Muscle layer of duodenum (tissue), 2 donors: ENCODE measurements around the gene TTYH2.

ENCODE experiments used
- H3K27ac ChIP-seq: one replicate; pipeline ENCODE4 v1.7.0; 2013; ENCODE audit warnings: mild to moderate bottlenecking, low read length
- H3K27me3 ChIP-seq: one replicate; pipeline ENCODE4 v1.7.0; 2013; ENCODE audit warnings: low read depth, mild to moderate bottlenecking, control low read depth, low read length
- H3K36me3 ChIP-seq, 2 donors: one replicate each; pipeline ENCODE4 v1.7.0; 2013; ENCODE audit warnings: low read length in 2 of 2, control low read depth in 1 of 2, mild to moderate bottlenecking in 1 of 2; ENCODE audit not compliant: insufficient read depth in 2 of 2, control insufficient read depth in 1 of 2
- H3K4me1 ChIP-seq, 2 donors: one replicate each; pipeline ENCODE4 v1.7.0; 2013; ENCODE audit warnings: low read length in 2 of 2, mild to moderate bottlenecking in 2 of 2, control low read depth in 1 of 2, moderate library complexity in 1 of 2; ENCODE audit not compliant: insufficient read depth in 2 of 2, control insufficient read depth in 1 of 2
- H3K4me3 ChIP-seq, 2 donors: one replicate each; pipeline ENCODE4 v1.7.0; 2013; ENCODE audit warnings: low read length in 2 of 2, low read depth in 1 of 2, mild to moderate bottlenecking in 1 of 2
- H3K9me3 ChIP-seq, 2 donors: one replicate each; pipeline ENCODE4 v1.7.0; 2013; ENCODE audit warnings: low read length in 2 of 2, control low read depth in 1 of 2, mild to moderate bottlenecking in 1 of 2; ENCODE audit not compliant: control insufficient read depth in 1 of 2
- donor health status: healthy.

The TTYH2 gene

DNA sequence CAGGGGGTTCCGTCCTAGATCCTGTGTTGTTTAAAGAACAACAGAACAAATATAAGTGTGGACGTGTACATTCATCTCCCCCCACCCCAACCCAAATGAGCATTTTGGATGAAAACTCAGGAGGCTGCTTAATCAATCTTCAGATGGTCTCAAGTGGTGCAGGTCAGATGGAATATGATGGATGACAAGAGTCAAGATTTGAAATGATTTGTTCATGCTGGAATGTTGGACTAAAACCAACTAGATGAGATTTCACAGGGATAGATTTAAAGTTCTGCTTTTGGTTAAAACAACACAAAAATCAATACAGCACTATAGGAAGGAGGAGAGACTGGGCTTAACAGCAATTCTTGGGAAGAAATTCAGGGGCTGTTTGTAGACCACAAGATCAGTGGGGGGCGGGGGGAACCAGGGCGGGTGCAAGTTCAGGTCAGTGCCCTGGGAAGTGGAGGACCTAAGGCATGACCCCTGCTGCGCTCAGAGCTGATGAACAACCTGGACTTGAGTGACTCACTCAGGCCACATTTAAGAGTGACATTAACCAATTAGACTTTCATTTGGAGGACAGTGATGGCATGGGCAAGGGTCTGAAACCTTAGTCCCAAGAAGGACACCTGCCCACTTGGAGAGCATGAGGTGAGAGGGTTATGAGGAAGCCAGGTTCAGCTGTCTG is 15.1 kb downstream of the TTYH2 start:
- H3K27ac ChIP-seq: no peak overlapping the region
- H3K9me3 ChIP-seq: no peaks in the 10 kb centered on the region
- peaks cover 0 to 12% of the 10 kb centered on the region in 2 donors for H3K36me3 ChIP-seq
- H3K27me3 ChIP-seq: no peaks in the 10 kb centered on the region
- H3K4me1 ChIP-seq: no peaks in the 10 kb centered on the region
- H3K4me3 ChIP-seq: no peak overlapping the region

DNA sequence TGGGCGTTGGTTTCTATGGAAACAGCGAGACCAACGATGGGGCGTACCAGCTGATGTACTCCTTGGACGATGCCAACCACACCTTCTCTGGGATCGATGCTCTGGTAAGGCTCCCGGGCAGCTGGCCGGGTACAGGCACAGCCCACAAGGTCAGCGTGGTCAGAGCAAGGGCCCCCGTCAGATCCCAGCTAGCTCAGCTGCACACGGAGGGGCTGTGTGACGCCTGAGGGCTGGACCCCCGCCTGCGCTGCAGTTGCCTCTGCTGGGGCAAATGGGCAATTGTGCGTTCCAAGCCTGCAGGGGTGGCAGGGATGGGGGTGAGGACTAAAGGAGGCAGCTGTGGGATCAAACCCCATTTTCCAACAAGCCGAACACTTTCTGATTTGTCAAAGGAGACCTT is 17.5 kb downstream of the TTYH2 start:
- Histone ChIP-seq H3K27ac (no peak overlapping the region), H3K36me3 (peaks cover 0 to 8% of the 10 kb centered on the region in 2 donors), H3K9me3 (no peaks in the 10 kb centered on the region), H3K27me3 (no peaks in the 10 kb centered on the region), H3K4me1 (peaks cover 0 to 3% of the 10 kb centered on the region in 2 donors), H3K4me3 (no peak overlapping the region)

DNA sequence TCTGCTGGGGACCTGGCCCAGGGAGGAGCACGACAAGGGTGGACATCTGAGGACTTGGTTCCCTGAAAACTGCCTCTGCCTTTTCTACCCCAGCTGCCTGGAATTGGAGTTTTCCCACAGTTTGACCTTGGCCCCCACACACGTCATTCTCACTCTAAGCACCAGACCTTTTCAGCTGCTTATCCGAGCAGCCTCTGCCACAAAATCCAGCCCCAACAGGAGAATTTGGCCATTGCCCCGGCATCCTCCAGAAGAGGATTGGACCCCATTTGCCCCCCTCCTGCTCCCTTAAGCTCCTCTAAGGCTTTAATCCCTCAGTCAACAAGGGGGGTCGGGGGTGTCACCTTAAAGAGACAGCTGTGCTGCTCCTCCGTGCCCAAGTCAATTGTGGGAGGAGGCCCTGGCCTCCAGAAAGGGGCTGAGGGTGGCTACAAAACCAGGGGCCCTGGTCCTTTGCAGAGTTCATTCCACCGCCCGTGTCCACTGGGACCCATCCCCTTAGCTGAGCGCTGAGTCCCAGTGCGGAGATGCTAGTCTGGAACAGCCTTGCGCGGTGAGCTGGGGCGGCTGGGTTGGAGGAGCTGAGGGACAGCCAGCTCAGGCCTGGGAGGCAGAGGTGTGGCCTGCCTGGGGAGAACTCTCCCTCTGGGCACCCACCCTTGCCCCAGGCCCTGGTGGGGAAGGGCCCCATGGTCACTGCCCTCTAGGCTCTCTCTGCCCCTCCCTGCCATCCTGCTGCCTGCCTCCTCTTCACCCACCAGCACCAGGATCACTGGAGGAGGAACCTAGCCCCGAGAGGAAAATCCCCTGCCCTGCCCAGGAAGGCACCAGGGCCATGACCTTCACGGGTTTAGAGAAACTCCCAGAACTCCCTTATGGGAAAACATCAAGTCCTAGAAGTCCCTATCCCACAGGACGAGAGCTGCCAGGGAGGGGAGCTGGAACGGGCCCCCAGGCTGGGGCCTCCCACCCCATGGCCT is 18.8 kb downstream of the TTYH2 start:
- Histone ChIP-seq H3K4me1 (peaks cover 0 to 7% of the 10 kb centered on the region in 2 donors), H3K36me3 (peaks cover 0 to 8% of the 10 kb centered on the region in 2 donors), H3K4me3 (no peak overlapping the region), H3K9me3 (no peaks in the 10 kb centered on the region), H3K27ac (no peak overlapping the region), H3K27me3 (no peaks in the 10 kb centered on the region)

DNA sequence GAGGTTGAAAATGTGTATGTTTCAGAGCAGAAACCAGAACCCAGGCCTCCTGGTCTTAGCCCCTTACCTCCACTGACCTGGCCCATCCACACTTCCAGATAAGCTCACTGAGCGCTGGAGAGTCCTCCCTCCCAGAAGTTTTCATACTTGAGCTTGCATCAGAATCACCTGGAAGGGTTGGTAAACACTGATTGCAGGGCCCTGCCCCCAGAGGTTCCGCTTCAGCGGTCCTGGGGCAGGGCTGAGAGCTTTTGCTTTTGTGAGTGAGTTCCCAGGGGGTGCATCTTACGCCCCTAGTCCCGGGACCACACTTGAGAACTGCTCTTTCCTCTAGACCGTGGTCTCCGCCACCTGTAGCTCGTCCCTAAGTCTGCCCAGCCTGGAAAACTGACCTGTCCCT is 20.6 kb downstream of the TTYH2 start:
- Histone ChIP-seq H3K9me3 (no peaks in the 10 kb centered on the region), H3K4me3 (no peak overlapping the region), H3K36me3 (peaks cover 0 to 8% of the 10 kb centered on the region in 2 donors), H3K27ac (no peak overlapping the region), H3K27me3 (no peaks in the 10 kb centered on the region), H3K4me1 (peaks cover 0 to 7% of the 10 kb centered on the region in 2 donors)

DNA sequence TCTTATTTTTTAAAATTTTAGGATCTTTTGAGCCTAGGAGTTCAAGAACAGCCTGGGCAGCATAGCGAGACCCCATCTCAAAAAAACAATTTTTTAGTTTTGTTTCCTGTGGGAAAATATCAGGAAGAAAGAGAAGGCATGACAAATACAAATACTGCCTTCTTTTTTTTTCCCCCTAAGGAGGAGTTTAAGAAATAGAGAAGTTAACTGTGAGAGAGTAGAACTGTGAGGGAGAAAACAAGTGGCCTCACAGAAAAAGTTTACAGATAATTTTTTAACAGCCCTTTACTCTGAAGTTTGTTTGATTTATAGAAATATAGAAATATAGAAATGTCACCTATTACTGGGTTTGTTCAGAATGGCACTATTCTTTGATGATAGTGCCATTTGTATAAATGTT is 21.1 kb downstream of the TTYH2 start:
- Histone ChIP-seq H3K4me3 (no peak overlapping the region), H3K36me3 (peaks cover 0 to 8% of the 10 kb centered on the region in 2 donors), H3K4me1 (peaks cover 0 to 7% of the 10 kb centered on the region in 2 donors), H3K27ac (peak overlapping the region; percentile 65), H3K27me3 (no peaks in the 10 kb centered on the region), H3K9me3 (no peaks in the 10 kb centered on the region)

DNA sequence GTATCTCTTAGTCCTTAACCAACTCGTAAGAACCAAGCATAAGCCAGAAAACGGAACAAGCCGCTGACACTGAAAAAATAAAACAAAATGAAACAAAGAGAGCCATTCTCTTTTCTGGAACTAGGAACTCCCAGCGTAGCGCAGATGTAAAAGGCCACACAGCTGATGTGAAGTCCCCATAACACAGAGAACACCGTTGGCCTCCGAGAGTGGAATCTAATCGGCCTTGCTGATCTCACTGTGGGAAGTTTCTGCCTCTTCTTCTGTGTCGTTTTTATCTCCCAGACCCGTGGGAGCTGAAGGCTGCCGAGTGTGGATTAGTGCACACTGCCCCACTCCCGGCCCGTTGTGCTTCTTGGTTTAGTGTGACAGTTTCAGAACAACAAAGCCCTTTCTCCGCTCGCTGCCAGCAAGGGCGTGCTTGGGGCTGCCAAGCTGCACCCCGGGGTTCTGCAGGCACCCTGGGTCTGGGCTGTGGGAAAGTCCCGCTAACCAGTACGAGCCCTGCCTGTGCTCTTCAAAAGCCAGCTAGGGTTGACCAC is 21.7 kb downstream of the TTYH2 start:
- Histone ChIP-seq H3K36me3 (peaks cover 0 to 8% of the 10 kb centered on the region in 2 donors), H3K9me3 (no peaks in the 10 kb centered on the region), H3K27ac (peak overlapping the region; percentile 65), H3K4me3 (no peak overlapping the region), H3K27me3 (no peaks in the 10 kb centered on the region), H3K4me1 (peaks cover 0 to 7% of the 10 kb centered on the region in 2 donors)

DNA sequence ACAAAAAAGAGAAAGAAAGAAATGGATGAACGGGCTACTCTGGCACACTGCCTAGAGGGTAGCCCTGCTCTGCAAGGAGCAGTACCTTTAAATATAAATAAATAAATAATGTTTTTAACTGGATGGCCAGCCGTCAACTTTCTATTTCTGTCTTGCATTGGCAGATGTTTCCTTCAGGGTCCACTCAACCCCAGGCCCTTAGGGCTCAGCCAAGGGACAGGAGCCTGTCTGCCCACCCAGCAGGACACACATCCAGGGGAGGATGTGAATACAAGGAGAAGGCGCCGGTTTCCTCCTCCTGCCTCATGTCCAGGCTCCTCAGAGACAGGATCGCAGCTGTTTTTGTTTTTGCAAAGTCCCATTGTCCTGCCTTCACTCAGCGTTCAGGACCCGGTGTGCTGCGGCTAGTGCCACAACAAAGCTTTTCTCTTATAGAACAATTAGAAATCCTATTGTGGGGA is 22.6 kb downstream of the TTYH2 start:
- no peak overlapping the region for H3K27ac ChIP-seq
- H3K9me3 ChIP-seq: no peaks in the 10 kb centered on the region
- H3K4me3 ChIP-seq: no peak overlapping the region
- peaks cover 0 to 3% of the 10 kb centered on the region in 2 donors for H3K36me3 ChIP-seq
- H3K4me1 ChIP-seq: peaks cover 0 to 7% of the 10 kb centered on the region in 2 donors
- H3K27me3 ChIP-seq: no peaks in the 10 kb centered on the region

DNA sequence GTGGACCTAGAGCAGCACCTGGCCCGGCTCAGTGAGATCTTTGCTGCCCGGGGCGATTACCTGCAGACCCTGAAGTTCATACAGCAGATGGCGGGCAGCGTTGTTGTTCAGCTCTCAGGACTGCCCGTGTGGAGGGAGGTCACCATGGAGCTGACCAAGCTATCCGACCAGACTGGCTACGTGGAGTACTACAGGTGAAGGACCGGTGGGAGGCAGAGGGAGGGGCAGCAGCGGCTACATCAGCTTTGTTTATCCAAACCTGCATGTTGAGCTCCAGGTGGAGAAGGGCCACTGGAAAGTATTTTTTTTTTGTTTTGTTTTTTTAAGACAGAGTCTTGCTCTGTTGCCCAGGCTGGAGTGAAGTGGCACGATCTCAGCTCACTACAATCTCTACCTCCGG is 23.9 kb downstream of the TTYH2 start:
- H3K4me1 ChIP-seq: peaks cover 4 to 14% of the 10 kb centered on the region in 2 donors
- H3K27me3 ChIP-seq: no peaks in the 10 kb centered on the region
- no peak overlapping the region for H3K27ac ChIP-seq
- H3K36me3 ChIP-seq: no peaks in the 10 kb centered on the region
- no peak overlapping the region for H3K4me3 ChIP-seq
- H3K9me3 ChIP-seq: no peaks in the 10 kb centered on the region

DNA sequence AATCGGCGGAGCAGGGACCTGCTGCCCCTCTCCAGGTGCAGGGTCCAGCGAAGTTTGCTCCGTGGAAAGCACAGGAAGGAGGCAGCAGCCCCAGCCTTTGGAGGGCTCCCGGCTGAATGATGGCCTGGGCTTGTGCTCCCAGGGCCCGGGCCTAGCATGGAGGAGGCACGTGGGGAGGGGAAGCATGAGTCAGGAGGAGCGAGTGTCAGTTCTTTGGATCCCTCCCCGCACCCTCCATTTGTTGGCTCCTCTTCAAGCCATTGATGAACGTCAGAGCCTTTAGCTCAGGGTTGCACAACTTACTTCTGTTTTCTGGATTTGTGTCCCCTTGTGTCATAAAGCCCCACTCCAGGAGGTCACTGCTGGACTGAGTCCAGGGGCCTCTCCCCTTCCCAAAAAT is 25.8 kb downstream of the TTYH2 start:
- H3K27ac ChIP-seq: no peak overlapping the region
- no peaks in the 10 kb centered on the region for H3K9me3 ChIP-seq
- no peak overlapping the region for H3K4me3 ChIP-seq
- H3K27me3 ChIP-seq: no peaks in the 10 kb centered on the region
- no peaks in the 10 kb centered on the region for H3K36me3 ChIP-seq
- peaks cover 4 to 14% of the 10 kb centered on the region in 2 donors for H3K4me1 ChIP-seq

DNA sequence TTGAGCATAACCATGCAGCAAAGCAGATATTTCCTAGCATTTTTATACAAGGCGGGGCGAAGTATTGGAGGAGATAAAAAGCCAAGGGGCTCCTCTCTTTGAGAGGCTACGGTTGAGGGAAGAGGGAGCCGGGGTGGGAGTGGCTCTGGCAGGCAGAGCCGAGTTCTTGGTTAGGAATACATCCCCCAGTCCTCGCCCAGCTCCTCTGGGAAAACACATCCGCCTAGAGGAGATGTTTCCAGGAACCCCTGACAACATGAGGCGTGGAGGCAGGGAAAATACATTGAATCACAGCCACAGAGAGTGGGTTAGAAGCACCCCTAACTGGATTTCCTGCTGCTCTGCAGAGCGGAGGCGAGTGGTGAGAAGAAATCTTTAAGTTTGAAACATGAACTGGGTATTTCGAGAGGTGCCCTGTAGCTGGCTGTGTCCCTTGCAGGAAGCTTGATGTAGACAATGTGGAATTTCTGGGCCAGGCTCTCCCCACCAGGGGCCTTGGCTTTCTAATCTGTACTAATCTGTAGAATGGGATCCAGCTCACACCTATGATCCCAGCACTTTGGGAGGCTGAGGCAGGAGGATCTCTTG is 27.3 kb downstream of the TTYH2 start:
- Histone ChIP-seq H3K4me3 (no peak overlapping the region), H3K27me3 (no peaks in the 10 kb centered on the region), H3K9me3 (no peaks in the 10 kb centered on the region), H3K36me3 (no peaks in the 10 kb centered on the region), H3K27ac (peak overlapping the region; percentile 23), H3K4me1 (peaks cover 4 to 19% of the 10 kb centered on the region in 2 donors)

DNA sequence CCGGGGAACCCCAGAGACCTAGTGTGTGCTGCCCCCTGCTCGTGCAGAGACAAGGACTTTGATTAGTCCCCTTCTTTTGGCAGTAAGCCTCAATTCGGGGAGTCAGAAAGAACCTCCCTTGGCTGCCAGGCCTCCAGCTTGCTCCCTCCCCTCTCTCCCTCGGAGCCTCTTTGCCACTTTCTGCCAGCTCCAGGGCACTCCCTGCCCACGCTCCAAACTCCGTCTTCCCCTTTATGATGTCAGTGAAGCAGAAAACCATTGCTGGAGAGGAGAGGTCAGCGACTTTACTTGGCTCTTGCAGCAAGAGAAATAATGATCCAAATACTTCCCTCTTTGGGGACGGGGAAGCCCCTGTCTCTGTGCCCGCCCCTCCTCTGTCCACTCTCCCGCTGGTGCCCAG is 28.1 kb downstream of the TTYH2 start:
- peaks cover 4 to 22% of the 10 kb centered on the region in 2 donors for H3K4me1 ChIP-seq
- no peaks in the 10 kb centered on the region for H3K36me3 ChIP-seq
- H3K4me3 ChIP-seq: no peak overlapping the region
- peak overlapping the region; percentile 23 for H3K27ac ChIP-seq
- H3K27me3 ChIP-seq: no peaks in the 10 kb centered on the region
- no peaks in the 10 kb centered on the region for H3K9me3 ChIP-seq
